Activated T-cell treated with anti-CD3 and anti-CD28 coated beads for 1 hour (primary cell): Measurements from ENCODE around the gene KBTBD2.
"Not testable (repeated sequence)": the region's sequence is repeated elsewhere in the genome, so short reads cannot be mapped to it uniquely, and the experiment has no call there.

Experiments used
- DNase-seq: peaks from one replicate; pipeline ENCODE4 v3.0.0-alpha.2; 2020; ENCODE audit warnings: low read depth

KBTBD2 gene

DNA sequence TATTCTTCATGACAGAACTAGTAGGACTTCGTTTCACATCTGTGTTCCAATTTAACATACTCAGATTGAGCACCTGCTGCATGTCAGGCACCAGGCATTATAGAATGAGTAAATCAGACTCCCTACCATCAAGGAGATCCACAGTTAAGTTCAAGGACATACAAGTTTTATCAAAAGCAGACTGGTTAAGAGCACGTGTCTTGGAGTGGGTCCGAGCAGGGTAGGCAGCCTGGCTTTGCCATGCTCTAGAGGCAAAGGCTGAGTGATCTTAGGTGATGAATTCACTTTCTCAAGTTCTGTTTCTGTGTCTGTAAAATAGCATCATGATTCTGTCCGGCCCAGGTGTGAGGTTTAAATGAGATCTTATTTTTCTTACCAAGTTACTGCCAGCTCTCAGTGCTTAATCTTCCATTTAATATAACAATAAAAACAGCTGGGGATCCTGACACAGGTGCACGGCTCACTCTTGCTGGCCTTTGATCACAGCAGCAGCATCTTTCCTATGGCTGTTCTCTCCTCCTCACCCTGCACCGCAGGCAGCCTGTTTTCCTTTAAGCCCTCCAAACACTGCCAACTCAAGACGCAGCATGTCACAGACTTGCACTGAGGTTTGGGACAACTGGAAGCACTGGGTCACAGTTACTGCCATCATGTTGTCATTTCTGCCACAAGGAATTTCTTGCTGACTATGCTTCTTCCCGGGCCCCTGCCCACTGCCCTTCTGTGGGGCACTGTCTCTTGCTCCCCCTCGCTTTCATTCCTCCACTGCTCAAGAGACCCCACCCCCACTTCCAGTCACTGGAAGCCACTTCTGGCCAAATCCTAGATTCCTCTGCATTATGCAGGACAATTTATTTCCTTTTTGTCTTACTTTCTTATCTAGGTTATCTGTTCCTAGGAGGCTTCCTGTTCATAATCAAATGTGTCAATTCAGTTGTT, 35.5 kb downstream of the KBTBD2 start:
- not testable (repeated sequence) for DNase-seq

- DNase-seq, result not testable (repeated sequence)
These were observed 40.9 kb downstream of the KBTBD2 start for GRCh38 chr7:32850654-32851053.

GRCh38 chr7:32848655-32849054, 42.9 kb downstream of the KBTBD2 start:
- DNase-seq, result not testable (repeated sequence)

GRCh38 chr7:32846630-32847225, 44.8 kb downstream of the KBTBD2 start:
- DNase-seq, result peak; percentile 94

- DNase-seq, result not testable (repeated sequence)
These were observed 46.8 kb downstream of the KBTBD2 start for GRCh38 chr7:32844748-32845147.

DNA sequence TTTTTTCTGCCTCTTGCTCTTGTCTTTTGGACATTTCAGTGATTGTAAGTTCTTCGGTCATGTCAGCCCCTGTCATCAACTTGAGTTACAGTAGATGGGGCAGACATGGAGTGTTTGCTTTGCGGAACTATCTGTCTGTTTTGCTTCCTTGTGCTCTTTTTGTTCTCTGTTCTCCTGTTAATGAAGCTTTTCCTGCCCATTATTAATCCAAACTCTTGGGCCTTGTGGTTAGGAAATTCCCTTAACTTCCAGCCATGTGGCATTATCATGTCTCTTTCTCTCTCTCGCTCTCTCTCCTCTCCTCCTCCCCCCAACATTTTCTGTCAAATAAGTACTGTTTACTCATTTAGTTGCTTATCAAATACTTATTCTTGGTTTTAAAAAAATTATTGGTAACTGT, 47.8 kb downstream of the KBTBD2 start:
- not testable (repeated sequence) for DNase-seq

DNA sequence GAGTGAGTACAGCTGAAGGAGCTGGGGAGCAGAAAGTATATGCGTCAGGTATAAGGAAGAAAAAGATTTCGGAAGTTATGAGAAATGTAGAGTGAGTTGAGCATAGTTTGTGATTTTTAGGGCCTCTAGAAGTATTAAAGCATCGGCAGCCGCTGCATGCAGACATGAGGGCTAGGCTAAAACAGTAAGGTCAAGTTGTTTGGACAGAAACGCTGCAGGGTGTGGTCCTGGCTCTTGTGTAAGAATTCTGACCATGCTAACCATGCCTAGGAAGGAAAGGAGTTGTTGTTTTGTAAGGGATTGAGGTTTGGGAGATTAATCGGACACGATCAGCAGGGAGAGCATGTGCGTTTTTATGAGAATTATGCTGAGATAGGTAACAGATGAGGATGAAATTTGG, 51.7 kb downstream of the KBTBD2 start:
- not testable (repeated sequence) for DNase-seq

DNA sequence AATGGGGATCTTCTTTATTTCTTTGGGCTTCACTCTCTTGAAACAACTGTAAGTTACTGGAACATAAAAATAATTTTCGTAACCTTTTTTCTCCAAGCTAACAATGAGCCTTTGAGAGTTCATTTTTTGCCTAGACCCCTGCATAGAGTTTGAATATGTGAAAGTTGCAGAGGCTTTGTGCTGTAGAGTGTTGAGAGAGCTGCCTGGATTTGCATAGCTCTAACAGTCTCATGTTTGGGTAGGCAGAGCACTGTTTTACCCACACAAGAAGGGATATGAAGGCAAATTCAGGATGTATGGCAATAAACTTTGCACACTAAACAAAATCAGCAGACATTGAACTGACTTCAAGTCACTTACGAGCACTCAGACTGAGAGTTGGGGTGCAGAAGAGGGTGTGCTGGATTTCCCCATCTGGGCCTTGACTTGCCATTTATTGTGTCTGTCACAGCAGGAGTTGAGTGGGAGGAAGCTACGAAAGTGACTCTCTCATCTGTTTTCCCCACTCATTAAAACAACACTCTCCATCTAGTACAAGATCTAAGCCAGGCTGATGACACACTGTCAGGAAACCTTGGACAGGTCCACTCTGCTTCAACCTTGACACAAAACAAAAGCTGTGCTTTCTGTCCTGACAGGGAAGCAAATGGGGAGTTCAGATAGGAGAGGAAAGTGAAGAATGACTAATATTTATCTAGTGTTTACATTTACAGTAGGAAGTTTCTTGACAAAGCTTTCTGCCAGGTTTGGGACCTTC, 62.4 kb downstream of the KBTBD2 start:
- DNase-seq, result not testable (repeated sequence)
